NCI-H1694 (cell line): ENCODE data around the gene THADA.

Source experiments
- DNase-seq: peaks from one replicate; lab custom pipeline; 2025; lab: John Stamatoyannopoulos, UW

THADA gene

GRCh38 chr2:43276266-43276941 lies 319.4 kb downstream of the THADA start:
- no peak for DNase-seq

- DNase-seq: no peak
Observed at GRCh38 chr2:43274721-43275120, 321.1 kb downstream of the THADA start.

- no peak for DNase-seq
Observed at GRCh38 chr2:43274055-43274454, 321.8 kb downstream of the THADA start.

DNA sequence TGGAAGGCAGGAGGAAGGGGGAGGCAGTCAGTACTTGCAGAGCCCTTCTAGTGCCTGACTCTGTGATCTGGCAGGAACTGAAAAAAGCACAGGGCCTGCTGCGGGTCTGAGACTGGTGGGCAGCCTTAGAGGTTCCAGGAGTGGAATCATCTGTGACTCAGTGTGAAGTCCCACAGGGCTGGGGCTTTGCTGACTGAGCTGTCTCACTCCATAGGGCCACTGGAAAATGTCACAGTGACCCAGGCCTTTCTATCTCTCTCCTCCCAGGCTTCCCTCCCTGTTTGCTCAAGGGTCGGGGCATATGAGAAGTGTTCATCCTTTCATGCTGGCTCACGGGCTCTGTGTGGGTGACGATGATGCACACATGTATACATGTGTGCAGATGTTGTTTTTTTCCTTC lies 322.3 kb downstream of the THADA start:
- no peak for DNase-seq

DNA sequence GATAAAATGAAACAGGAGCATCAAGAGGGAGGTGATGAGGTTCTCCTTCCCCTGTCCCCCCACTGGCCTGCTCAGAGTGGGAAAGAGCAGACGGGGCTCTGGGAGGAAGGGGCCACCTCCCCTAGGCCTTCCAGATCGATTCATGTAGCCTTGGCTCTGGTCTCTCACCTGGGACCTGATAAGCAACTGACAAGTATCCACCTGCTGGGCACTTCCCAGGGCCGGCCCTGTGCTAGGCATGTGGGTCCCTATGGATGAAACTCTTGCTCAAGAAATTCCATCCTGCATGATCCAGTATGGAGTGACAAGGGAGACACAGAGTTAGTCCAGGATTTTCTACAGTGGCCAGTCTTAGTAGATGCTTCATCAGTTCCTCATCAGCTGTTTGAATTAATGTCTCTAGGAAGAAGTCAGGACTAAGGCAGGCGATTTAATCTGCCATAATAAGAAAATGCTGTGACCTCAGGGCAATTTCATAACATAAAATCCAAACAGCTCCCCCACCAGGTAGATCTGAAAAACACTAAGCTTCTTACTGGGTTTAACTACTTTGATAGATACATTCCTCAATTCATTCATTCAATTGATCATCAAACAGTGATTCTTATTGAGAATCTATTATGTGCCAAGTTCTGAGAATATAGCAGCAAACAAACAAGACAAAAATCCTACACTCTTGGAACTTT lies 324.8 kb downstream of the THADA start:
- DNase-seq: no peak

- no peak for DNase-seq
Observed at GRCh38 chr2:43270461-43270860, 325.4 kb downstream of the THADA start.

DNA sequence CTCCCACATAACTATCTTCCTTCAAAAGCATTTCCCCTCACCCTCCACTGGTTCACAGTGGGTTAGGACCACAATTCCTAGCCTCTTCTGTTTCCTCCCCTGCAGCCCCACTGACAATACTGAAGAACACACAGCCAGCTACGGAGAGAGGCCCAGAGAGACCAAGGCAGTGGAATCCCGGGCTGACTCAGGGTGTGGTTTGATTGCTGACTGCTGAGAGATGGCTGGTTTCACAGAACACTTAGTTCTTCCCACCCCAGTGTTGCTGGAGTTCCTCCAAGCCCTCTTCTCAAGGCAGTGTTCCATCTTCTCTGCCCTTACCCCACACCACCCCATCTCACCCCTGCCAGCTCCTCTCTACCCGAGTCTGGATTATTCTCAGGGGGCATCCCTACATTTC lies 326.1 kb downstream of the THADA start:
- no peak for DNase-seq

- DNase-seq: no peak
Observed at GRCh38 chr2:43269074-43269572, 326.7 kb downstream of the THADA start.

- no peak for DNase-seq
Observed at GRCh38 chr2:43268066-43268953, 327.5 kb downstream of the THADA start.

GRCh38 chr2:43267381-43267780 lies 328.5 kb downstream of the THADA start:
- no peak for DNase-seq

DNA sequence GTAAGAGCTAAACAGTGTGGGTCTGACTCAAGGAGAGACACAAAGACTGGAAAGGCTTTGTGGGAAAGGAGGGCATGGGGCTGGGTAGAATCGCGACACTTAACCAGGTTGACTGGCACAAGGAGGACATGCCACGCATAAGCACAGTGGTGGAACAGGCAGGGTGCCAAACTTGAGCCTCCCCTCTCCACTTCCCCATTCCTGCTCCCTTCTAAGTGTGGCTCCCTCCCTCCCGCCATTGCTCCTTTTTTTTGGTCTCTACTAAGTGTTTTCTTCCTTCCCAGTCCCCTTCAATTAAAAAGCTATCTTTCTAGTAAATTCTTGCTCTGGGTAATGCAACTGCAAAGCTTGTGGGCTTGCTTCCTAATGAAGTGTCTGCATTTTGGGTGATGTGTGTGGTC lies 329.1 kb downstream of the THADA start:
- no peak for DNase-seq

GRCh38 chr2:43265421-43265820 lies 330.4 kb downstream of the THADA start:
- no peak for DNase-seq

GRCh38 chr2:43265001-43265400 lies 330.8 kb downstream of the THADA start:
- DNase-seq: no peak

GRCh38 chr2:43262951-43263350 lies 332.9 kb downstream of the THADA start:
- DNase-seq: no peak

DNA sequence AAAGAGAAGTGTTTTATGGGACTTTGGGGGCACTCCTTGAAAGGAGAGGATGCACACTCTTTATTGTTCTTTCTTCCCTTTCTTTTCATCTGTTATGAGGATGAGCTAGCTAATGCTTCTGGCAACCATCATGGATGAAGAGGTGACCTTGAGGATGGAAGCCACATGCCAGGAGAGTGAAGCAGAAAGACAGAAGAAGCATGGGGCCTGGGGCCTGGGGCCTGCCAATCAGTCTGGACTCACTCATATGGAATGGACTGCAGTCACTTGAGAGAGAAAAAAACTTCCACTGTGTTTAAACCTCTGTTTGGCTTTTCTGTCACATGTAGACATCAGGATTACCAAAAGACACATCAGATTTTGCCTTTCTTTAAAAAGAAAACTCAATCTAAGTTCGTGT lies 333.6 kb downstream of the THADA start:
- no peak for DNase-seq

- no peak for DNase-seq
Observed at GRCh38 chr2:43259512-43259911, 336.3 kb downstream of the THADA start.

- DNase-seq: no peak
Observed at GRCh38 chr2:43258547-43259156, 337.2 kb downstream of the THADA start.

- no peak for DNase-seq
Observed at GRCh38 chr2:43255296-43255910, 340.4 kb downstream of the THADA start.

DNA sequence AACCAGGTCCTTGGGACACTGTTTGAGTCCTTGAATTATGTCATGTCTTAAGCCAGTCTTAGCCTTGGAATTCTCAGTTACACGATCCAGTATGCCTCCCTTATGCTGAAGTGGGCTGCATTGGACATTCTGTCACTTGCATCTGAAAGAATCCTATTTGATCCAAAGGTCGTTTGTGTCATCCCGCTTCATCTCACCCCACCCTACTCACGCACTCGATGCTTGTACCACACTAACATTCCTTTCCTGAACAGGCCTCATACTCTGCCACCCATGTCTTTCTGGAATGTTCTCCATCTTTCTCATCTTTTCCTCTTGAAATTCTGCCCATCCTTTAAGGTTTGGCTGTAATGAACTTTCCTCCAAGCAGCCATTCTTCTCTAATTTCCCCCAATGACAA lies 341.5 kb downstream of the THADA start:
- DNase-seq: no peak

- no peak for DNase-seq
Observed at GRCh38 chr2:43251171-43251731, 344.6 kb downstream of the THADA start.

DNA sequence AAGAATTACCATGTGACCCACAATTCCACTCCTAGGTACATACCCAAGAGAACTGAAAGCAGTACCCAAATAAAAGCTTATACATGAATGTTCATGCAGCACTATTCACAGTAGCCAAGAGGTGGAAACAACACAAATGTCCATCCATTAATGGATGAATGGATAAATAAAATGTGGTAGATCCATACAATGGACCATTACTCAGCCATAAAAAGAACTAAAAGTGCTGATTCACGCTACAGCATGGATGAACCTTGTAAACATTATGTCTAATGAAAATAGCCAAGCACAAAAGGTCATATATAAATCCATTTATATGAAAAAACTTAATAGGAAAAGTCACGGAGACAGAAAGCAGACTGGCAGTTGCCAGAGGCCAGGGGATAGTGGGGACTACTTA lies 345.8 kb downstream of the THADA start:
- no peak for DNase-seq
